HG03097 (cell line): Measurements from ENCODE around the gene NEB.
"Not testable (repeated sequence)": the region's sequence is repeated elsewhere in the genome, so short reads cannot be mapped to it uniquely, and the experiment has no call there.

ENCODE experiments used
- ATAC-seq: cut with Tn5 transposase; IDR thresholded peaks from one replicate; pipeline ENCODE4 v1.9.1; 2021; ENCODE audit not compliant: unreplicated experiment, low FRiP score

The NEB gene

GRCh38 chr2:151570191-151570590, 164.1 kb downstream of the NEB start:
- no peak for ATAC-seq

GRCh38 chr2:151569167-151569566, 165.1 kb downstream of the NEB start:
- no peak for ATAC-seq

GRCh38 chr2:151568501-151568900, 165.8 kb downstream of the NEB start:
- ATAC-seq, result no peak

- no peak for ATAC-seq
Measured at GRCh38 chr2:151567006-151567405, 167.3 kb downstream of the NEB start.

GRCh38 chr2:151562398-151562797, 171.9 kb downstream of the NEB start:
- no peak for ATAC-seq

- no peak for ATAC-seq
Measured at GRCh38 chr2:151560289-151560688, 174.0 kb downstream of the NEB start.

- not testable (repeated sequence) for ATAC-seq
Measured at GRCh38 chr2:151559431-151559830, 174.8 kb downstream of the NEB start.

GRCh38 chr2:151557883-151558282, 176.4 kb downstream of the NEB start:
- ATAC-seq, result not testable (repeated sequence)

GRCh38 chr2:151556121-151556520, 178.2 kb downstream of the NEB start:
- ATAC-seq, result no peak

GRCh38 chr2:151552287-151552686, 182.0 kb downstream of the NEB start:
- no peak for ATAC-seq

- no peak for ATAC-seq
Measured at GRCh38 chr2:151551556-151551955, 182.7 kb downstream of the NEB start.

GRCh38 chr2:151549191-151549590, 185.1 kb downstream of the NEB start:
- no peak for ATAC-seq

- no peak for ATAC-seq
Measured at GRCh38 chr2:151544449-151544848, 189.8 kb downstream of the NEB start.

GRCh38 chr2:151543876-151544275, 190.4 kb downstream of the NEB start:
- no peak for ATAC-seq

- ATAC-seq, result no peak
Measured at GRCh38 chr2:151534001-151534400, 200.3 kb downstream of the NEB start.

- no peak for ATAC-seq
Measured at GRCh38 chr2:151533127-151533526, 201.1 kb downstream of the NEB start.

GRCh38 chr2:151526572-151527090, 207.6 kb downstream of the NEB start:
- ATAC-seq, result no peak

GRCh38 chr2:151525821-151526373, 208.4 kb downstream of the NEB start:
- ATAC-seq, result no peak

- no peak for ATAC-seq
Measured at GRCh38 chr2:151523850-151524249, 210.4 kb downstream of the NEB start.

GRCh38 chr2:151522556-151522955, 211.7 kb downstream of the NEB start:
- ATAC-seq, result no peak

GRCh38 chr2:151520976-151521375, 213.3 kb downstream of the NEB start:
- ATAC-seq, result no peak

GRCh38 chr2:151518802-151519201, 215.5 kb downstream of the NEB start:
- ATAC-seq, result no peak

- ATAC-seq, result no peak
Measured at GRCh38 chr2:151508519-151508918, 225.8 kb downstream of the NEB start.
